Bronchial epithelial cell (primary cell): ENCODE results near the gene SORBS1. TPM values are rescaled to one million over a fixed set of nuclear protein-coding genes. Genes with fewer than 3 reads are reported as not detected.

Experiments used
- DNase-seq: peaks from one replicate; pipeline ENCODE4 v3.0.0-alpha.2; 2010; ENCODE audit warnings: low read depth
- FAIRE-seq: peaks from 2 replicates; lab custom pipeline; 2011; peaks lifted over from hg19 to GRCh38; lab: Jason Lieb, UNC
- H3K27me3 ChIP-seq: 2 replicates; pipeline ENCODE4 v1.5.1; 2011; ENCODE audit warnings: low read length; ENCODE audit not compliant: control insufficient read depth, insufficient read depth
- H3K36me3 ChIP-seq: 2 replicates; pipeline ENCODE4 v1.5.1; 2011; ENCODE audit warnings: low read length; ENCODE audit not compliant: control insufficient read depth, insufficient read depth
- H3K4me3 ChIP-seq: 2 replicates; pipeline ENCODE4 v1.5.1; 2011; ENCODE audit warnings: mild to moderate bottlenecking, low read depth, low read length, control low read depth
- CTCF ChIP-seq: IDR thresholded peaks from 2 replicates; pipeline ENCODE4 v1.5.1; 2011; ENCODE audit warnings: mild to moderate bottlenecking, moderate library complexity, low read length, control low read depth, inconsistent platforms; ENCODE audit not compliant: insufficient read depth, severe bottlenecking
- total RNA-seq: library from RNA; depleted of rRNA; stranded (reverse); fragments of >200 nt; gene quantifications from 2 replicates; pipeline ENCODE4 v1.2.1, GENCODE V29; 2014

SORBS1 gene
- total RNA-seq, 1 donor from 2014 or later = under 0.01 TPM

GRCh38 chr10:95262763-95263518, 298.2 kb downstream of the SORBS1 start:
- Histone ChIP-seq H3K36me3 (peaks cover 20% of the 10 kb centered on the region), H3K27me3 (no peaks in the 10 kb centered on the region), H3K4me3 (no peak overlapping the region)
- DNase-seq (no peak), FAIRE-seq (no peak)
- no peak for TF ChIP-seq CTCF

GRCh38 chr10:95261926-95262325, 299.2 kb downstream of the SORBS1 start:
- no peak for FAIRE-seq
- no peak for TF ChIP-seq CTCF
- peaks cover 21% of the 10 kb centered on the region for H3K36me3 ChIP-seq

More at GRCh38 chr10:95261926-95262325, 299.2 kb downstream of the SORBS1 start:
- Histone ChIP-seq H3K4me3 (no peak overlapping the region), H3K27me3 (no peaks in the 10 kb centered on the region)
- DNase-seq = no peak

Other genes starting within 250 kb of the SORBS1 start
- gene ALDH18A1, start 95.3 kb upstream of the SORBS1 start, total RNA-seq = 53.8 and 68.4 TPM in 2 replicates
- 16.8 and 19.5 TPM in 2 replicates for gene TCTN3, start 132.6 kb upstream of the SORBS1 start, total RNA-seq
- gene ENTPD1, start 194.8 kb upstream of the SORBS1 start, total RNA-seq = not detected in 2 replicates